CD4-positive, alpha-beta T cell treated with Interleukin-6 for 4 hours (primary cell): ENCODE measurements around the gene SNAPIN.
"Not testable (repeated sequence)": the region's sequence is repeated elsewhere in the genome, so short reads cannot be mapped to it uniquely, and the experiment has no call there.

ENCODE experiments used
- DNase-seq: peaks from one replicate; pipeline ENCODE4 v3.0.0-alpha.2; 2020; ENCODE audit warnings: mixed read lengths

Gene SNAPIN

GRCh38 chr1:153649137-153649862, 9.2 kb upstream of the SNAPIN start:
- peak; percentile 48 for DNase-seq

- DNase-seq: peak; percentile 38
Observed at GRCh38 chr1:153649863-153650235, 8.7 kb upstream of the SNAPIN start.

GRCh38 chr1:153651771-153652170, 6.7 kb upstream of the SNAPIN start:
- no peak for DNase-seq

- no peak for DNase-seq
Observed at GRCh38 chr1:153652805-153653500, 5.5 kb upstream of the SNAPIN start.

- no peak for DNase-seq
Observed at GRCh38 chr1:153655333-153655732, 3.2 kb upstream of the SNAPIN start.

GRCh38 chr1:153659175-153659534, 652 bp downstream of the SNAPIN start:
- no peak for DNase-seq

- DNase-seq: no peak
Observed at GRCh38 chr1:153659656-153660055, 1.2 kb downstream of the SNAPIN start.

GRCh38 chr1:153661111-153661708, 2.7 kb downstream of the SNAPIN start:
- no peak for DNase-seq

- no peak for DNase-seq
Observed at GRCh38 chr1:153662269-153662668, 3.8 kb downstream of the SNAPIN start.

- DNase-seq: no peak
Observed at GRCh38 chr1:153663211-153663610, 4.7 kb downstream of the SNAPIN start.

- DNase-seq: no peak
Observed at GRCh38 chr1:153667439-153667838, 8.9 kb downstream of the SNAPIN start.

- not testable (repeated sequence) for DNase-seq
Observed at GRCh38 chr1:153668672-153669071, 10.2 kb downstream of the SNAPIN start.

GRCh38 chr1:153669606-153670005, 11.1 kb downstream of the SNAPIN start:
- DNase-seq: no peak

GRCh38 chr1:153670257-153670858, 11.9 kb downstream of the SNAPIN start:
- peak; percentile 33 for DNase-seq

- DNase-seq: peak; percentile 97
Observed at GRCh38 chr1:153670859-153671627, 12.5 kb downstream of the SNAPIN start, which contains the start of gene ILF2. TSS of gene ILF2 (minus strand) at chr1:153670993. CDS start at chr1:153670922, 71 bp downstream.

GRCh38 chr1:153671628-153672353, 13.3 kb downstream of the SNAPIN start:
- peak; percentile 35 for DNase-seq

GRCh38 chr1:153673511-153673910, 15.0 kb downstream of the SNAPIN start:
- no peak for DNase-seq

GRCh38 chr1:153677718-153678518, 19.4 kb downstream of the SNAPIN start:
- peak; percentile 61 for DNase-seq

- DNase-seq: peak; percentile 41
Observed at GRCh38 chr1:153678519-153679336, 20.2 kb downstream of the SNAPIN start, which contains the start of gene NPR1. TSS of gene NPR1 (plus strand) at chr1:153678688. CDS start at chr1:153679109, 421 bp downstream.
